Heart left ventricle (tissue), 16 donors: ENCODE measurements around the gene LUZP2. TPM values are rescaled to one million over a fixed set of nuclear protein-coding genes. Genes with fewer than 3 reads are reported as not detected.

Source experiments
- ATAC-seq, 4 donors: fragments of 200-7000 bp; cut with Tn5 transposase; one replicate each; pipeline ENCODE4 v1.9.1; 2020 to 2022; ENCODE audit warnings: moderate library complexity in 4 of 4, mild to moderate bottlenecking in 3 of 4, moderate number of reproducible peaks in 1 of 4
- DNase-seq, 5 donors: peaks; one replicate each; pipeline ENCODE4 v3.0.0-alpha.2; 2020
- H3K27ac ChIP-seq, 12 donors: fragments of 200-600 bp; sonication (generic) in 4 of 12; one replicate each; pipeline versions ENCODE4 v1.5.0 to v1.8.0; 2016 to 2022; ENCODE audit warnings: mild to moderate bottlenecking in 2 of 12
- H3K27me3 ChIP-seq, 9 donors: fragments of 200-600 bp; sonication (generic) in 2 of 9; one replicate each; pipeline versions ENCODE4 v1.5.1 to v1.8.0; 2016 to 2022; ENCODE audit warnings: mild to moderate bottlenecking in 3 of 9
- H3K36me3 ChIP-seq, 9 donors: fragments of 200-600 bp; sonication (generic) in 2 of 9; one replicate each; pipeline versions ENCODE4 v1.5.0 to v1.8.0; 2018 to 2022; ENCODE audit warnings: mild to moderate bottlenecking in 2 of 9
- H3K4me1 ChIP-seq, 12 donors: fragments of 200-600 bp; sonication (generic) in 4 of 12; one replicate each; pipeline versions ENCODE4 v1.5.0 to v1.8.0; 2016 to 2022; ENCODE audit warnings: mild to moderate bottlenecking in 3 of 12
- H3K4me3 ChIP-seq, 12 donors: fragments of 200-600 bp; sonication (generic) in 4 of 12; one replicate each; pipeline versions ENCODE4 v1.5.0 to v1.8.0; 2017 to 2022; ENCODE audit warnings: mild to moderate bottlenecking in 9 of 12, moderate library complexity in 4 of 12
- H3K9me3 ChIP-seq, 12 donors: fragments of 200-600 bp; sonication (generic) in 4 of 12; one replicate each; pipeline versions ENCODE4 v1.5.0 to v1.8.0; 2016 to 2022; ENCODE audit warnings: mild to moderate bottlenecking in 1 of 12
- POLR2A ChIP-seq, 2 donors: fragments of 450-650 bp; IDR thresholded peaks; one replicate each; pipeline ENCODE4 v1.6.1; 2017; ENCODE audit warnings: antibody characterized with exemption in 2 of 2, mild to moderate bottlenecking in 2 of 2, moderate library complexity in 2 of 2
- WGBS, 4 donors: extraction: QIAGEN DNeasy Blood & Tissue Kit in 2 of 4; methylation state at CpG; one replicate each; pipeline versions ENCODE4 v1.1.5 to v1.1.7; 2013 to 2018; 5-methylcytosine and 5-hydroxymethylcytosine counted together
- intact Hi-C, 10 donors: fragments of 100-400 bp; cut with DNase I; formaldehyde crosslinking; loops; one replicate each; pipeline versions ENCODE4 v1.11.1 to v1.14.2; 2022
- polyA plus RNA-seq, 2 donors: library from polyadenylated mRNA; stranded (reverse); fragments of 200-250 nt; gene quantifications; one replicate each; pipeline ENCODE4 v1.2.3, GENCODE V29; 2013
- total RNA-seq, 9 donors: library from RNA; depleted of rRNA in 2 of 9; stranded (reverse); fragments of >200 nt in 2 of 9; fragmentation: NEBNext Ultra II Directional in 3 of 9; extraction: Animal tissue kit (Norgen Biotek cat#: 25700) in 3 of 9; gene quantifications; one replicate each; pipeline versions ENCODE4 v1.1.0 to v1.2.4, GENCODE V29; 2016 to 2023
- TF ChIP-seq, protein P1 (sequence below), 12 donors: fragments of 200-600 bp; sonication (generic) in 4 of 12; IDR thresholded peaks; one replicate each; pipeline versions ENCODE4 v1.5.0 to v1.8.0; 2018 to 2022; ENCODE audit warnings: antibody characterized with exemption in 12 of 12, mild to moderate bottlenecking in 5 of 12
- donor health status: ischemic (EF 13 %, LVEDD 7.1; RV severe dilation, severe dysfunction).
- donor health status: healthy with polysubstance abuse.
- donor health status: DM: no; HTN: yes; CAD: no.
- donor health status: DM: no; HTN: no; CAD: no.
- donor health status: ischemic (EF 25% LVEDD 6.9; RV normal size, moderate dysfunction).
- donor health status: ischemic (EF 25% LVEDD 5.7; RV mildly dilated, moderate dysfunction).
- donor health status: healthy.
- donor health status: DM: yes; HTN: yes; CAD: no.
- donor health status: ischemic (EF 35%, LVEDD 5.7; RV mildly dilated, moderate dysfunction).
- donor health status: nonischemic (EF 11% LVEDD 7.7; RV severe dilation, severe dysfunction).
- donor health status: DM: yes; HTN: yes; CAD: no.
- donor health status: PGD.
- donor health status: ischemic (EF 29% LVEDD 5.4; RV normal size, mild dysfunction).
- donor health status: nonischemic (EF 23%, LVEDD 6.1; RV moderate dilation, normal function).

Gene LUZP2
- total and polyA plus RNA-seq, 11 donors: 0.11 to 0.30 (median 0.17) TPM; not detected in 7

GRCh38 chr11:24687531-24688147, 190.8 kb downstream of the LUZP2 start:
- H3K4me1 ChIP-seq: no peaks in the 10 kb centered on the region
- no peak for ATAC-seq
- no peak for DNase-seq
- no peaks in the 10 kb centered on the region for H3K27me3 ChIP-seq
- 77 to 87% (median 85%) methylated on average over 3 of the region's 3 CpGs for WGBS, 4 donors
- no peaks in the 10 kb centered on the region for H3K36me3 ChIP-seq
- TF ChIP-seq, protein P1, sequence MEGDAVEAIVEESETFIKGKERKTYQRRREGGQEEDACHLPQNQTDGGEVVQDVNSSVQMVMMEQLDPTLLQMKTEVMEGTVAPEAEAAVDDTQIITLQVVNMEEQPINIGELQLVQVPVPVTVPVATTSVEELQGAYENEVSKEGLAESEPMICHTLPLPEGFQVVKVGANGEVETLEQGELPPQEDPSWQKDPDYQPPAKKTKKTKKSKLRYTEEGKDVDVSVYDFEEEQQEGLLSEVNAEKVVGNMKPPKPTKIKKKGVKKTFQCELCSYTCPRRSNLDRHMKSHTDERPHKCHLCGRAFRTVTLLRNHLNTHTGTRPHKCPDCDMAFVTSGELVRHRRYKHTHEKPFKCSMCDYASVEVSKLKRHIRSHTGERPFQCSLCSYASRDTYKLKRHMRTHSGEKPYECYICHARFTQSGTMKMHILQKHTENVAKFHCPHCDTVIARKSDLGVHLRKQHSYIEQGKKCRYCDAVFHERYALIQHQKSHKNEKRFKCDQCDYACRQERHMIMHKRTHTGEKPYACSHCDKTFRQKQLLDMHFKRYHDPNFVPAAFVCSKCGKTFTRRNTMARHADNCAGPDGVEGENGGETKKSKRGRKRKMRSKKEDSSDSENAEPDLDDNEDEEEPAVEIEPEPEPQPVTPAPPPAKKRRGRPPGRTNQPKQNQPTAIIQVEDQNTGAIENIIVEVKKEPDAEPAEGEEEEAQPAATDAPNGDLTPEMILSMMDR (IDR thresholded peaks at IDR 0.05): no peak
- no peak for TF ChIP-seq POLR2A (IDR thresholded peaks at IDR 0.05)
- H3K9me3 ChIP-seq: no peaks in the 10 kb centered on the region
- H3K4me3 ChIP-seq: no peak overlapping the region
- intact Hi-C loops: no loop called here
- H3K27ac ChIP-seq: no peak overlapping the region

- Histone ChIP-seq H3K9me3 (no peaks in the 10 kb centered on the region), H3K4me3 (no peak overlapping the region), H3K27ac (no peak overlapping the region), H3K4me1 (no peaks in the 10 kb centered on the region), H3K27me3 (no peaks in the 10 kb centered on the region), H3K36me3 (no peaks in the 10 kb centered on the region)
- WGBS, 4 donors: 45 to 67% (median 61%) methylated on average over 2 of the region's 2 CpGs
- intact Hi-C loops: no loop called here
- ATAC-seq: no peak
- DNase-seq: no peak
- TF ChIP-seq POLR2A (IDR thresholded peaks at IDR 0.05): no peak
- TF ChIP-seq, protein P1 (IDR thresholded peaks at IDR 0.05): no peak
These were observed 192.1 kb downstream of the LUZP2 start for GRCh38 chr11:24688981-24689380.

DNA sequence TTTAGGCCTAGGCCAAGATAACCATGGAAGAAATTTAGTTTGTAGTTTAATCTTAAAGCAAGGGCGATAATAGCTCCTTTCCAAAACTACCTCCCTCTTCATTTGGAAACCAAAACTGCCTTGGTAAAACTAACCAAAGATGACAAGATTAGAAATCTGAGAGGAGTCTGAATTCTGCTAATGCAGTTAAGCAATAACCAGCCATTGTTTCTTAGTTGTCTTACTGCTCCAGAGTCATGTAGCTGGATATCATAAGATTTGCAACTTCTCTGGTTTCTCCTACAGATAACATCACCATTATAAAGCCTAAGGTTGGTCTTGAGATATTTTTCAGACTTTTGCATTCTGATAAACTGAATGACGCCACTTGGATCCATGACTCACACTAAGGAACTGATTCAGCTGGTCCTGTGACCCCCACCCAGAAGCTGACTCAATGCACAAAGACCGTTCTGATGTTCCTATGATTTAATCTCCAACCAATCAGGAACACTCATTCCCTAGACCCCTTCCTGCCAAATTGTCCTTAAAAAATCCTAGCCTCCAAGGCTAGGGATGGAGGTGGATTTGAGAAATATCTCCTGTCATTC, 200.8 kb downstream of the LUZP2 start:
- intact Hi-C loops: no loop called here
- WGBS, 4 donors: 75 to 84% (median 77%) methylated on average over 3 of the region's 3 CpGs

GRCh38 chr11:24704716-24705115, 207.9 kb downstream of the LUZP2 start:
- intact Hi-C loops: loop anchor here in 1 of 10 donors (10.0 kb wide), 1 partner anchor 760 kb away; no protein-coding TSS in a partner anchor
- Histone ChIP-seq H3K36me3 (no peaks in the 10 kb centered on the region), H3K4me3 (no peak overlapping the region), H3K9me3 (no peaks in the 10 kb centered on the region), H3K27me3 (no peaks in the 10 kb centered on the region), H3K4me1 (no peaks in the 10 kb centered on the region), H3K27ac (no peak overlapping the region)
- no peak for ATAC-seq
- no peak for DNase-seq
- no peak for TF ChIP-seq POLR2A (IDR thresholded peaks at IDR 0.05)
- TF ChIP-seq, protein P1 (IDR thresholded peaks at IDR 0.05): no peak

More for the DNA sequence above, 200.8 kb downstream of the LUZP2 start:
- no peak for DNase-seq
- TF ChIP-seq, protein P1 (IDR thresholded peaks at IDR 0.05): no peak
- TF ChIP-seq POLR2A (IDR thresholded peaks at IDR 0.05): no peak
- no peak overlapping the region for H3K27ac ChIP-seq
- no peak overlapping the region for H3K4me3 ChIP-seq
- H3K36me3 ChIP-seq: no peaks in the 10 kb centered on the region
- H3K9me3 ChIP-seq: peaks cover 0 to 9% (median 3%) of the 10 kb centered on the region in 12 donors
- no peaks in the 10 kb centered on the region for H3K27me3 ChIP-seq
- H3K4me1 ChIP-seq: no peaks in the 10 kb centered on the region
- ATAC-seq: no peak
